NCI-H774 (cell line): ENCODE measurements around the gene ZRANB1.
"Not testable (repeated sequence)": the region's sequence is repeated elsewhere in the genome, so short reads cannot be mapped to it uniquely, and the experiment has no call there.

Source experiments
- DNase-seq: peaks from one replicate; lab custom pipeline; 2025; lab: John Stamatoyannopoulos, UW

ZRANB1 gene

DNA sequence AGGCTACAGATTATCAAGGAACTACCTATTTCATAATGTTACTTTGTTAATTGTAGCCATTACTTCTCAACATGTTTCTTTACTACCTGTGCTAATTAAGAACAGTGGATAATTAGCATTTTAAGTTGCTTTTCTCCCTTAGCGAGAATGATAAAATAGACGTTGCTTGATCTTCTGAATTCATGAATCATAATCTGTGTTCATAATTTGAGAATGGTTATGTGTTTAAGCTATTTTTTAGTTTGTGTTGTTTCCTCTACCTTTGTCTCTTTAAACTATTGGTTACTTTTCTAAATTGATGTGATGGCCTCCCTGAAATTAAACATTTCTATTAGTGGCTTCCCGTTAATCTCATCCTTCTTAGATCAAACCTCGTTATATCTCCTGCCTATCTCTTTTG lies at the start of gene ZRANB1:
ZRANB1 (plus strand) TSS at position 301 of the 400 bp plus-strand sequence. CDS start 371 bp downstream, outside the sequence.
- DNase-seq = no peak

DNA sequence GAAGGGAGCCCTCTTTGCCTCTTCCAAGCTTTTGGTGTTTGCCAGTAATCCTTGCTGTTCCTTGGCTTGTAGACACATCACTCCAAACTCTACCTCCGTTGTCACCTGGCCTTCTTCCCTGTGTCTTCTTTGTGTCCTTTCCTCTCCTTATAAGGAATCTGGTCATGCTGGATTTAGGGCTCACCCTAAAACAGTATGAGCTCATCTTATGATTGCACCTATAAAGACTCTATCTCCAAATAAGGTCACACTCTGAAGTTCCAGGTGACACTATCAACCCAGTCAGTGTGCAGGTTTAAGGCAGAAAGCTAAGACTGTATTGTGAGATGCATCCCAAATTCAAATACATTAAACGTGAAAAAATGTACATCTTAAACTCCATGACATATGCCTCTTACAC lies 49.0 kb upstream of the ZRANB1 start:
- no peak for DNase-seq

DNA sequence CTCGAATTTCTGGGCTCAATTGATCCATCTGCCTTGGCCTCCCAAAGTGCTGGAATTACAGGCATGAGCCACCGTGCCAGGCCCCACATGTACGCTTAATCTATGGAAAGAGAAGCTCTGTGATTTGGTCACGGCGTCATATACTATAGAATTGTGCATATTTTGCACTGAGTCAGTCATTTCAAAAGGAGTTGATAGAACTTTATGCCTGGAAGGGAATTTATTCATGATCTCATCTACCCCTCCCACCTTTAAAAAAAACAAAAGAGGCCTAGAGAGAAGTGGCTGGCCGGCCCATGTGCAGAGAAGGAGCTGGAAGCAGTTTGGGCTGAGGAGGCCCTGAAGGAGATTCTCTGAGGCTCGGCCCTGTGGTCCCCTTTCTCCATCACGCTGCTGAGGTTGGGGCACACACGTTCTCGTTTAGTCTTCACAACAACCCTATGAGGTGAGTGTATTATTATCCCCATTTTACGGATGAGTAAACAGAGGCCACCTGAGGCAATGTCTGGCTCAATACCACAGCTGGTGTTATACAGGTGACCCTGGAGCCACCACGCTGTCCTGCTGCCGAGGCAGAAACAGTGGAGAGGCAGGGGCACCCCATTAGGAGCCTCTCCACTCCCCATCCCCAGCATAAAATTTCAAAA lies 47.2 kb upstream of the ZRANB1 start:
- DNase-seq = no peak

DNA sequence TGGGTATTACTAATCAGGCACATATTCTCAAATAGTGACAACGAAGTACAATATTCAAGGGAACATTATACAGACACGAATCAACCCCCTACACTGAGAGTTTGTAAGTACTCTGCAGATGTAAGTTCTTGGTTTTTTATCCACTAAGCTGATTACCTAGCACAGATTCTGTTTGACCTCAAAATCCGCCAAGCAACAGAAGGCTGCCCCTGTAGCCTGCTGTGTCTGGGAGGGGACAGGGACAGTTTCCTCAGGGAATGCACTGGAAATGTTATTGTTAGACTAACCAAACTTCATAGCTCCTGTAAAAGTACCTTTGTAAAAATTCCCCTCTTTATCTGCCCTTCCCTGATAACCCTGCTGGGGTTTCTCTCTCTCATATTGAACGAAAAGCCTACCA lies 45.2 kb upstream of the ZRANB1 start:
- no peak for DNase-seq

DNA sequence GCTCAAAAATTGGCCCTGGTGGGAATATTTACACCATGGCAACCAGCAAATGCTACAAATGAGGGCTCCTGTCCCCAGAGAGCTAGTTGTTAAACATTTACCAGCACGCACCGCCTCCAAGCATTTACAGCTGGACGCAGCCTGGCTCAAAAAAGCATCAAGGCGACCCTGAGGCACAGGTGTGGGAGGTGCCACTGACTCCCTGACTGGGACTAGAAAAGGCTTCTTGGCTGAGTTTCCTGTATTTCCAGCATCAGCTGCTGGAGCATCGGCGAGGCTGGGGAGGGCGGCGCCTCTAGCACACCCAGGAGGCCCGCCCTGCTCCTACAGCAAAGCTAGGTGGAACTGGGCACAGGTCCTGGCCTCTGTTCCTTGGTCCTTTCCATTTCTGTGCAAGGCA lies 43.5 kb upstream of the ZRANB1 start:
- DNase-seq = no peak

DNA sequence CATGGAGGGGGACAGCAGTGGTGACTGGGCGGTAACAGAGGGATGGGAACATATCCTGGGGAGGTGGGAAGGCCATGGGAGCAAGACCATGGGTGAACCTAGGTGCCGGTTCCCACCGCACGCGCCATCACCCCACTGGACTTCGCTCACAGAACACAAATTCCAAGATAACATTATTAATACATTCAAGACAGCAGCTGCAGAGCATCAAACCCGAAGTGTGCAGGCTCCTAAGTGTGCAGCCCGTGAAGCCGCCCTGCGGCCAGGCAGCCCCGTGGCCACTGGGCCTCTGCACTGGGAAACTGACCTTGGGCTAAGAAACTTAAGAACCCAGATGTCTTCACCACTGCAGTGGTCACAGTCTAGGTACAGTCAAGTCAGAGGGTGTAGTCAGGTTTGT lies 42.8 kb upstream of the ZRANB1 start:
- DNase-seq = no peak

DNA sequence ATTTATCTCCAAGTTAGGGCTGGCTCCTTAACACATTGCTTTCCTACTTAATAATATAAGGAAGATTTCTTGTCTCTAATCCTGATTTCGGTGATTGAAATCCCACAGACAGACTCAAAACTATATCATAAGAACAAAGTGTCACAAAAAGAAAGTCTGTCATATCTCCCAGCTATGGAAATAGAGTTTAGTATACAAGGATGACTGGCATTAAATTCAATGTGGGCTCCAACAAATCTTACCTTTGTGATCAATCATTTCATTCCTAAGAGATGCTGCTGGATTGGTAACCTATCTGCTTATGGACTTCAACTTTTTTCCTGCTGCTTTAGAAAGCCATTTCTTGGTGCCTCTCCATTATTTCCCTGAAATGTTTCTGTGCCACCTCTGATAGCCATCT lies 39.5 kb upstream of the ZRANB1 start:
- no peak for DNase-seq

DNA sequence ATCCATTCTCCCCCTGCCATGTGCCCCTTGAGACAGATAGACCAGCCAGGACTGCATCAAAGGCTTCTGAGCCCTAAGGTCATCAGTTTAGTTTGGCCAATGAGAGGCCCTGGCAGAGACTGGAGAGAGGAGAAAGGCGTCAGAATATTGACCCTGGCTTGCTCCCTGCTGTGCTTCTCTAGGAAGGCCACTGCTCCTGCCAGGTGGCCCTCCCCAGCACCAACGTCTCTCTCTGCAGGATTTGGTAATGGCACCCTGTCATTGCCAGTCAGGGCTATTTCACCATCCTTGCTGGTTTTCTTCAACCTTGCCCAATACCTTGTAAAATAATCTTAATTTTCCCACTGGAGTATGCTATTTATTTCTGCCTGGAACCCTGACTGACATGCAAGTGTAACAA lies 38.8 kb upstream of the ZRANB1 start:
- DNase-seq = no peak

DNA sequence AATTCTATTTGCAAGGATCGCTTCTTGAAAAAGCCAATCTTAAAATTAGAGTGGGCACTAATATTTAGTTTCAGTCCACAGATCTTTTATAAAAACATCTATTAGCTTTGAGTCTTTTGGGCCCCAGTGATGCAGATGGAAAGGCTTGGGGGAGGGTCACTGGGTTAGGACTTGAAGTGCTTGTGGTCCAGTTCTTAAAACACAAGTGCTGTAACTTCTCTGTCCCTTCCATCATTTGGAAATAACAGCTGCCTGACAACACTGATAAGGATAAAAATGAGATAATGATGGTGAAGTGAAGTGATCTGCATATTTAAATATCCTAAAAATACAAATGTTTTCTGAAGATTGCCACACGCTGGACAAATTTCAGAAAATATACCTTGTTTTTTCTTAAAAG lies 37.1 kb upstream of the ZRANB1 start:
- DNase-seq = no peak

DNA sequence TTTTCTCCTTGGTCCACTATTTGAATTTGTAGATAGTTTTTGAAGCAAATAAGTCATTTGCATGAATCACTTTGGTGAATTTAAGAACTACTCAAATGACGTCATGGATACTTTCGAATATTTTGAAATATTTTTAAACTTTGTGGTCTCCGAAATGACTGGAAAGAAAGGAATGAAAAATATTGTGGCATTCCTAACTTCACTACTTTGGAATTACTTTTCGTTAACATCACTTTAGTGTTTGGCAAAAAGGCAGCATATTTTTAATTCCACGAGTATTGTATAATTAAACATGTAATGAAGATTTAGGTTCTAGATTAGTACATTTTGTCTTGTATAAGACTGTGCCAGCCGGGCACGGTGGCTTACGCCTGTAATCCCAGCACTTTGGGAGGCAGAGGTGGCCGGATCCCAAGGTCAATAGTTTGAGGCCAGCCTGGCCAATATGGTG lies 35.3 kb upstream of the ZRANB1 start:
- no peak for DNase-seq

DNA sequence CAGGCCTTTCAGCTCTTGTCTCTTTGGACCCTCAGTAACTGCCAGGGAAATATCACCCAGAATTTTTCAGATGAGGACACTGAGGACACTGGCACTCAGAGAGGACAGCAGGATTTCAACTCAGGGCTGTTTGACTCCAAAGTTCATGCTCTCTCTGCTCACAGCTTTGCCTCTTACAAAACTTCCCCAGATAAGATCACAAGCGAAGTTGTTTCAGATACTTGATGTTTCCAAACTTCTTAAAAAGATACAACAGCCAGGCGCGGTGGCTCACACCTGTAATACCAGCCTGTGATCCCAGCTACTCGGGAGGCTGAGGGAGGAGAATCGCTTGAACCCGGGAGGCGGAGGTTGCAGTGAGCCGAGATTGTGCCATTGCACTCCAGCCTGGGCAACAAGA lies 32.4 kb upstream of the ZRANB1 start:
- no peak for DNase-seq

DNA sequence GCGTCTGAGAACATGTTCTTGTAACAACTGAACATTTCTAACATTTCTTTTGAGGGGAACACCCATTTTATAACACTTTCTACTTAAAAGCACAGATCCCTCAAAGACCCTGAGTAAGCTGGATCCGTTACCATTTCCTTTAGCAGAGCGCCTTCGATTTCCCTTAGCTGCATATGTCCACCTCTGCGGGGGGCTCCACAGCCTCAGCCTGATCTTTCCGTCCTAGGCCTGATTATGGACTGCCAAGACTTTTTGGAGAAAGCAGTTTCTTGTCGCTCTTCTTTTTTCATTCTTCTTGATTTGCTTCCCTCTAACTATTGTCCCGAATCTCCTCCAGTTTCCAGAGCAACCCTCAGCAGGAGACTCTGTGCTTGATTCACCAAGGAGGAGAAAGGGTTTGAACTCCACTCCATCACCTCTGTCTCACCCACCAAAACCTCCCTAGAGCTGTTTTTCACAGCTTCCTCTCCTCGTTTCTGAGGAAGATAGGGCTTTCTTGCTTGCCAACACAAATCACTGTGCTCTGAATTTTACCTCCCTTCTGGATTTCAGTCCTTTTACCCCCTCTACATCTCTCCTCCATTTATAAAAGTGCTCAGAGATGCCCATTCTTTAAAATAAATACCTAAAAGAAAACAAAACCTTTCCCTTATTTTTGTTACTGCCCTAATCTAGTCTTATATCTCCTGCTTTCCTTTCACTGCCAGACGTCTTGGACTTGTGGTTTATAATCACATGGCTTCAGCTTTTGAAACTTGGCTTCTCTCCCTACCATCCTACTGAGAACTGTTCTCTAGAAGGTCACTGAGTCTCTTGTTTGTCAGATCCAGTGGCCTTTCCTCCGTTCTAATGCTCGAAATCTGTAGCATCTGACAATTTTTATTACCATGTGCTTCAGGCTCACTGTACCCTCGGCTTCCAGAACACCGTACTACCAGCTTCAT lies 30.5 kb upstream of the ZRANB1 start:
- no peak for DNase-seq

DNA sequence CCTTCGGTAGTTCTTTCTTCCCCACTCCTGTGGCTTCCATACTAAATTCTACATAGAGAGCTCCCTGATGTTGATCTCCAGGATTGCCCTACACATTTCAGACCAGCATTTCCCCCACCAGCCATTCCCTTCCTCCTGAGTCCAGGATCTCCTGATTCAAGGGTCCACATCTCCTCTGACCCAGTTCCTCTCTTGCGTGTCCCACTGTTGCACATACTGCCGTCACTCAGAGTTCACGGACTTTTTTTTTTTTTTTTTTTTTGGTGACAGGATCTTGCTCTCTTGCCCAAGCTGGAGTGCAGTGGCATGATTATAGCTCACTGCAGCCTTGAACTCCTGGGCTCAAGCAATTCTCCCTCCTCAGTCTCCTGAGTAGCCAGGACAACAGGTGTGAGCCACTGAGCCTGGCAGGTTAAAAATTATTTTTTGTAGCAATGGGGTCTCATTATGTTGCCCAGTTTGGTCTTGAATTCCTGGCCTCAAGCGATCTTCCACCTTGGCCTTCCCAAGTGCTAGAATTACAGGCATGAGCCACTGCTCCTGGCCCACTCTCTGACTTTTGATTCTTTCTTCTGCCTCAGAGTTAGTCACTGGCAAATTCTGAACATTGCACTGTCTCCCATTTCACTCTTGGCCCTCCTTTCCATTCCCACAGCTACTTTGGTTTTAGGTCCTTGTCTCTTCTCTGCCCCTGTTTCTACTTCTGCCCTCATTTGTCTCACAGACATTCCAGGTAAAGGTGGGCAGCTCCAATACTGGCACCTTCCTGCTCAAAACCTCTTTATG lies 29.6 kb upstream of the ZRANB1 start:
- DNase-seq = no peak

DNA sequence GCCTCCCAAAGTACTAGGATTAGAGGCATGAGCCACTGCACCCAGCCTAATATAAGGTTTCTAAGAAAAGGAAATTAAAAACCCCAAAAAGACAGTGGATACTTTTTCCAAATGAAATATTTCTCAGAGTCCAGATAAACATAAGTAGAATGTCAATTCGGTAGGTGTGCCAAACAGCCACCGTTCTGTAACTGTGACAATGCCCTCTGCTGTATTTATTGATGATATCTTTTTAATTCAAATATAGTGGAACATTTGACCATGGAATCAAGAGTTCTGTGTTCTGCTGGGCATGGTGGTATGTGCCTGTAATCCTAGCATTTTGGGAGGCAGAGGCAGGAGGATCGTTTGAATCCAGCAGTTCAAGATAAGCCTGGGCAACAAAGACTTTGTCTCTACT lies 28.8 kb upstream of the ZRANB1 start:
- no peak for DNase-seq

DNA sequence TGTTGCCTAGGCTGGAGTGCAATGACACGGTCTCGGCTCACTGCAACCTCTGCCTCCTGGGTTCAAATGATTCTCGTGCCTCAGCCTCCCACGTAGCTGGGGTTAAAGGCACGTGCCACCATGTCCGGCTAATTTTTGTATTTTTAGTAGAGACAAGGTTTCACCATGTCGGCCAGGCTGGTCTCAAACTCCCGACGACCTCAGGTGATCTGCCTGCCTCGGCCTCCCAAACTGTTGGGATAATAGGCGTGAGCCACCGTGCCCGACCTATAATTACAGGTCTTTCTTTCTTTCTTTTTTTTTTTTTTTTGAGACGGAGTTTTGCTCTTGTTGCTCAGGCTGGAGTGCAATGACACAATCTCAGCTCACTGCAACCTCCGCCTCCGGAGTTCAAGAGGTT lies 27.5 kb upstream of the ZRANB1 start:
- DNase-seq = not testable (repeated sequence)

DNA sequence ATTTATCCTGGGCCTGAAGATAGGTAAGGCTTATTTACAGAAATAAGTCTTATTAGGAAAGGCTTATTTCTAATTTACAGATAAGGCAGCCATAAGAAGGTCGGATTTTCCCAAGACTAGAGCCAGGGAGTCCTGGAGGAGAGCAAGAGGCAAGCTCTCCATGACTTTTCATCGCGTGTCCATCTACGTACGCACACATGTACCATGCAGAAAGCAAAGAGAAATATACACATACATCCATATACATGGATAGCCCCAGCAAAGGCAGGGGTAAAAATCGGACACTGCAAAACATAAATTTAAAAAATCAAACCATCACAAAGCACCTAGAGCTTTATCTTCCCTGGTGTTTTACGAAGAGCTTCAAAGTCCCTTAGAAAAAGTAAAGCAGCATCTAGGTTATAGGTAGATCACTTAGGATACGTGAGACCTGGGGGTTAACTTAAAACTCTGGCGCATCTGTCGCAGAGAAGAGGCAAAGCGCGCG lies 25.8 kb upstream of the ZRANB1 start:
- DNase-seq = no peak

DNA sequence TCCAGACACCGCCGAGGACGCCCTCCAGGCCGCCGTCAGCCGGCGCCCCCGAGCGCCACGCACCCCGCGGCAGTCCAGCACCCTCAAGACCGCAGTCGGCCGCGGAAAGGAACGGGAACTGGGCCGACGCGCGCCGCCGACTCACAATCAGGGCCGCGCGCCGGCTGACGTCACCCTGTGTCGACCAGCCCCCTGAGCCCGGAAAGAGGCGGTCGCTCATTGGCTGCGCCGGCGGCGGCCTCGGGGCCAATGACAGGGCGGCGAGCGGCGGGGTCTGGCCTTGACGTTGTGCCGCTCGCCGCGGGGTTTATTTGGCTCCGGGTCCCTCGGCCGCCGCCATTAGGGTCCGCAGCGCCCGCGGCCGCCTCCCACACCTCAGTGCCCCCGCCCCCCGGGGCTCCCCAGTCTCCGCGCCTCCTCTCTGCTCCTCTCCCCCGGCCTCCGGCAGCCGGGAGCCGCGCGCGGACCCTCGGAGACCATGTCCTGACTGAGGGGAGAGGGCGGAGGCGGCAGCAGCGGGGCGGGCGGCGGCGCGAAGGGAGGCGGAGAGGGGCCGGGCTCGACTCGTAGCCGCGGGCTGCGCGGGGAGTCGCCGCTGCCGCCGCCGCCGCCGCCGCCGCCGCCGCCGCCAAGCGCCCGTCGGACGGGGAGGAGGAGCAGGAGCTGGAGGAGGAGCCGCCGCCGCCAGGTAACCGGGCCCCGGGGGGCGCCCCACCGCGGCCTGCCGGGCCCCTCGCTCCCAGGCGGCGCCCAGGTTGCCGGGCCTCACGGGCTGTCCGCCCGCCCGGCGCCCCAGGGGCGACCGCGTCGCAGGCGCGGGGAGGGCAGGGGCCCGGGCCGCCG lies 25.1 kb upstream of the ZRANB1 start:
- peak; percentile 77 for DNase-seq

DNA sequence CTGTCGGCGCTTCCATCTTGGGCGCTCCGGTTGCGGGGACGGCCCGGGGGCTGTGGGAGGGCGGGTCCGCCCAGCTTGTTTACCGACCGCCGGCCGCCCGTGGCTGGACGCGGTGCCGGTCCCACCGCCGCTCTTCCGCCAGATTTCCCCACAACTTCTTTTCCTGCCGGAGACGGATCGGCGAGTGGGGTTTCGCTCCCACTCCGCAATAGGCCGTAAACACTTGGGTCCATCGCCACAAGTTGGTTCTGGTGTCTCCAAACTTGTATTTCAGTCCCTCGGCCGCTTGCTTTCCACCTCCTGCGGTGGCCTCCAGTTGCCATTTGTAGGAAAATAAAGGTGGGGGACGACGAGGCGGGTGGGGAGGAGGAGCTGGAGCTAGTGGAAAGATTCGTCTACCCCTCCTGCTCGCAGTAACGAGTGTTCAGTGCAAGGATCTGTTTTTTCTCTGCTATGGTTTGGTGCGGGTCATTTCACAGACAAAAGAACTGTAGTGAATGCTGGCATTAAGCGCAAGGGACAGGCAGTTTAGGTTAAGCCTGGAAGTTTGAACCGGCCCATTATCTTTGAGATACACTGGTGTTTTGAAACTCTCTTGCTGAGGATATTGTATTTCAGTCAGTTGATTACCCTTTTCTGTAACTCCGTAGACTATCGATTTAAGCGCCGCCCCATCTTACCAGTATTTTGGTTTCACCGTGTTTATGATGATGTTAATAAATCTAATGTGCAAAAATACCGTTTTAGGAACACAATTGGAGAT lies 24.3 kb upstream of the ZRANB1 start:
- no peak for DNase-seq

DNA sequence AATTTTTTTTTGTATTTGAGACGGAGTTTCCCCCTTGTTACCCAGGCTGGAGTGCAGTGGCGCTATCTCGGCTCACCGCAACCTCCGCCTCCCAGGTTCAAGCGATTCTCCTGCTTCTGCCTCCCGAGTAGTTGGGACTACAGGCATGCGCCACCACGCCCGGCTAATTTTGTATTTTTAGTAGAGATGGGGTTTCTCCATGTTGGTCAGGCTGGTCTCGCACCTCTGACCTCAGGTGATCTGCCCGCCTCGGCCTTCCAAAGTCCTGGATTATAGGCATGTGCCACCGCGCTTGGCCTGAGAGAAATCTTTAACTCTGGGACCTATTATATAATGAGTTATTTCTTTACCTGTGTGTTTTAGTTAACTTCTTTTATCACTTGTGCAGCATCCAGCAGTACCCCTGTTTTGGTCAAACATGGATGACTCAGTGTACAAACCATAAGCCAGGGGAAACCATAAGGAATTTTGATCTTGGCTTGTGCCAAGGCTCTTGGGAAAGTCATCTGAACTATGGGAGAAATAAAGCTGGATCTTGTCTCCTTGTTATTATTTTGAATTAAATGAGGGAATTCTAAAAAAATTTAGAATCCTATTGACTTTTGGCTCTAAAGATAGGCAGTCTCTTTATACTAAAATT lies 23.6 kb upstream of the ZRANB1 start:
- no peak for DNase-seq

DNA sequence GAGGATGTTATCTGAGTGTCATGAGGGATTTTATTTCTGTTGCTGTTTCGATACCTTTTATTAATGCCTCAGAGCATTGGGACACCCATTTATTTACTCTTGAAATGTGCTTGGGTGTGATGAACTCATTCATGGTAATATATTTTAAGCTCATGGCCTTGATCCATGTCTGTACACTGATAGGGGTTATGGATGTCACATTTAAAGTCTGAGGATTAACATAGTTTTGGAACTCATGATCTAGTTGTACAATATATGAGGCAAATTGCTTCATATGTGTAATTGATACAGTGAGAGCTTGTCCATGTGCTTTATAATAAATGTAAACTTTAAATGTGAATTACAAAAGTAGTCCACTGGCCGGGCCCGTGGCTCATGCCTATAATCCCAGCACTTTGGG lies 23.0 kb upstream of the ZRANB1 start:
- DNase-seq = no peak
